HepG2 (cell line): ENCODE measurements around the gene JPH4. TPM values are rescaled to one million over a fixed set of nuclear protein-coding genes. Genes with fewer than 3 reads are reported as not detected.

Experiments used
- CCAR2 ChIP-seq: fragments of 200-400 bp; formaldehyde crosslinking; optimal IDR thresholded peaks from 2 replicates; pipeline ENCODE3; 2018; ENCODE audit warnings: low read depth, mild to moderate bottlenecking, low read length, moderate library complexity
- CENPBD1 ChIP-seq: sonication (generic); formaldehyde crosslinking; IDR thresholded peaks from 2 replicates; pipeline ENCODE4 v1.8.0; 2022; ENCODE audit warnings: missing genetic modification reagents, low read depth, mild to moderate bottlenecking, borderline replicate concordance
- EED ChIP-seq: sonication (generic); formaldehyde crosslinking; IDR thresholded peaks from 2 replicates; pipeline ENCODE4 v1.5.0; 2020; ENCODE audit warnings: mild to moderate bottlenecking, missing genetic modification reagents
- ERF ChIP-seq: IDR thresholded peaks from 2 replicates; pipeline ENCODE4 v1.6.1; 2018; ENCODE audit warnings: missing biosample characterization, missing genetic modification reagents
- FOSL2 ChIP-seq: sonication (generic); formaldehyde crosslinking; IDR thresholded peaks from 2 replicates; pipeline ENCODE4 v1.4.0; 2020; ENCODE audit warnings: missing genetic modification reagents
- HDAC2 ChIP-seq: sonication (generic); formaldehyde crosslinking; IDR thresholded peaks from 2 replicates; pipeline ENCODE4 v1.4.0; 2020; ENCODE audit warnings: missing genetic modification reagents
- HNF1B ChIP-seq: sonication (generic); formaldehyde crosslinking; IDR thresholded peaks from 2 replicates; pipeline ENCODE4 v1.5.1; 2020; ENCODE audit warnings: mild to moderate bottlenecking, moderate library complexity, missing genetic modification reagents
- HNRNPK ChIP-seq: fragments of 200-400 bp; formaldehyde crosslinking; IDR thresholded peaks from 2 replicates; pipeline ENCODE4 v1.6.1; 2018; ENCODE audit warnings: low read length, low read depth, moderate library complexity, mild to moderate bottlenecking; ENCODE audit not compliant: poor library complexity, severe bottlenecking
- HNRNPL ChIP-seq: fragments of 200-400 bp; formaldehyde crosslinking; IDR thresholded peaks from 2 replicates; pipeline ENCODE4 v1.6.1; 2017; ENCODE audit warnings: mild to moderate bottlenecking, low read depth, low read length
- HNRNPUL1 ChIP-seq: fragments of 200-400 bp; formaldehyde crosslinking; IDR thresholded peaks from 2 replicates; pipeline ENCODE4 v1.6.1; 2017; ENCODE audit warnings: low read depth, mild to moderate bottlenecking, low read length, moderate library complexity
- LBX2 ChIP-seq: sonication (generic); formaldehyde crosslinking; IDR thresholded peaks from 2 replicates; pipeline ENCODE4 v1.5.0; 2020; ENCODE audit warnings: missing genetic modification reagents, mild to moderate bottlenecking, borderline replicate concordance
- NFAT5 ChIP-seq: sonication (generic); formaldehyde crosslinking; IDR thresholded peaks from 2 replicates; pipeline ENCODE4 v1.4.0; 2020; ENCODE audit warnings: missing genetic modification reagents
- NR1H2 ChIP-seq: sonication (generic); formaldehyde crosslinking; IDR thresholded peaks from 2 replicates; pipeline ENCODE4 v1.8.1; 2022; ENCODE audit warnings: low read depth, missing genetic modification reagents, borderline replicate concordance
- PAF1 ChIP-seq: IDR thresholded peaks from 2 replicates; pipeline ENCODE4 v1.6.1; 2016; ENCODE audit warnings: missing genetic modification reagents, missing compliant biosample characterization
- SAP130 ChIP-seq: IDR thresholded peaks from 2 replicates; pipeline ENCODE4 v1.6.1; 2016; ENCODE audit warnings: low read depth
- TOE1 ChIP-seq: sonication (generic); formaldehyde crosslinking; IDR thresholded peaks from 2 replicates; pipeline ENCODE4 v1.4.0; 2020; ENCODE audit warnings: mild to moderate bottlenecking, missing genetic modification reagents
- TOPORS ChIP-seq: sonication (generic); formaldehyde crosslinking; IDR thresholded peaks from 2 replicates; pipeline ENCODE4 v1.8.0; 2023; ENCODE audit warnings: mild to moderate bottlenecking, missing genetic modification reagents
- ZC3H4 ChIP-seq: sonication (generic); formaldehyde crosslinking; IDR thresholded peaks from 2 replicates; pipeline ENCODE4 v1.4.0; 2020; ENCODE audit warnings: missing genetic modification reagents, borderline replicate concordance
- ZFX ChIP-seq: sonication (generic); formaldehyde crosslinking; IDR thresholded peaks from 2 replicates; pipeline ENCODE4 v1.4.0; 2020; ENCODE audit warnings: mild to moderate bottlenecking, low read depth, missing genetic modification reagents, moderate library complexity
- ZNF326 ChIP-seq: sonication (generic); formaldehyde crosslinking; IDR thresholded peaks from 2 replicates; pipeline ENCODE4 v1.4.0; 2020; ENCODE audit warnings: missing genetic modification reagents, borderline replicate concordance
- ZNF629 ChIP-seq: sonication (generic); formaldehyde crosslinking; conservative IDR thresholded peaks from 2 replicates; pipeline ENCODE4 v1.5.0; 2020; ENCODE audit warnings: missing genetic modification reagents
- ZNF672 ChIP-seq: sonication (generic); formaldehyde crosslinking; IDR thresholded peaks from 2 replicates; pipeline ENCODE4 v1.8.1; 2022; ENCODE audit warnings: missing genetic modification reagents
- ZNF7 ChIP-seq: IDR thresholded peaks from 2 replicates; pipeline ENCODE4 v1.6.1; 2016; ENCODE audit warnings: missing biosample characterization, missing genetic modification reagents
- polyA plus RNA-seq, 8 experiments: library from polyadenylated mRNA; depleted of rRNA in 3 of 8; stranded (reverse) in 7 of 8; unstranded in 1 of 8; fragments of >200 nt; fragmentation: Illumina TruSeq in 4 of 8; extraction: Trizol in 4 of 8; gene quantifications; 2 replicates each; pipeline versions ENCODE4 v1.2.1 to v1.2.3, GENCODE V29; 2011 to 2016; ENCODE audit warnings: low read depth in 4 of 8, missing spikeins in 1 of 8, mixed read lengths in 1 of 8; ENCODE audit not compliant: insufficient read depth in 1 of 8
- total RNA-seq, 5 experiments: library from RNA; depleted of rRNA; stranded (reverse); fragments of >200 nt; fragmentation: Illumina TruSeq; extraction: Trizol; gene quantifications; 2 replicates each; pipeline ENCODE4 v1.2.3, GENCODE V29; 2016; ENCODE audit warnings: low read depth in 1 of 5

Gene JPH4
- total and polyA plus RNA-seq, 2 of the 13 experiments (the other 11 are each of a cell fraction or from before 2014, with no cell fraction given) = 0.08 to 0.22 TPM

GRCh38 chr14:23582906-23583760 is 4.5 kb upstream of the JPH4 start (continued):
- TF ChIP-seq TOPORS (CRISPR knock-in tag) (peak; percentile 21; the same call in 1 of the 2 replicates), HDAC2 (CRISPR knock-in tag) (no peak), NR1H2 (no peak), ZNF672 (no peak), TOE1 (CRISPR knock-in tag) (no peak; the same call in 1 of the 2 replicates), HNF1B (0 out of 2 replicates have a peak, but pooled peaks have one; percentile 7), ZNF326 (no peak), ZNF7 (CRISPR knock-in tag) (no peak), HNRNPK (peak; percentile 28), SAP130 (CRISPR knock-in tag) (peak; percentile 77), CENPBD1 (CRISPR knock-in tag) (no peak), PAF1 (CRISPR knock-in tag) (peak; percentile 62; the same call in 1 of the 2 replicates), ZC3H4 (CRISPR knock-in tag) (peak; percentile 98), NFAT5 (CRISPR knock-in tag) (no peak), ZFX (CRISPR knock-in tag) (no peak; the same call in 1 of the 2 replicates), HNRNPL (peak; percentile 82), EED (CRISPR knock-in tag) (no peak), ERF (CRISPR knock-in tag) (peak; percentile 58; the same call in 1 of the 2 replicates), FOSL2 (0 out of 2 replicates have a peak, but pooled peaks have one; percentile 24), CCAR2 (no peak), LBX2 (CRISPR knock-in tag) (no peak), HNRNPUL1 (peak; percentile 56), ZNF629 (CRISPR knock-in tag) (0 out of 2 replicates have a peak, but pooled peaks have one; percentile 12)
